Retinal pigment epithelial cell (primary cell): ENCODE results near the gene F13A1.

ENCODE experiments used
- DNase-seq: peaks from one replicate; pipeline ENCODE4 v3.0.0-alpha.2; 2010; ENCODE audit warnings: low read depth
- H3K4me3 ChIP-seq: 2 replicates; pipeline ENCODE4 v1.5.1; 2011; ENCODE audit warnings: mild to moderate bottlenecking, low read length, control low read depth, moderate library complexity
- CTCF ChIP-seq: conservative IDR thresholded peaks from 2 replicates; pipeline ENCODE4 v1.5.1; 2011; ENCODE audit warnings: low read depth, low read length, control low read depth, inconsistent platforms

The F13A1 gene

GRCh38 chr6:6218759-6219085, 101.7 kb downstream of the F13A1 start:
- TF ChIP-seq CTCF: no peak
- no peak for DNase-seq
- H3K4me3 ChIP-seq: no peak overlapping the region

DNA sequence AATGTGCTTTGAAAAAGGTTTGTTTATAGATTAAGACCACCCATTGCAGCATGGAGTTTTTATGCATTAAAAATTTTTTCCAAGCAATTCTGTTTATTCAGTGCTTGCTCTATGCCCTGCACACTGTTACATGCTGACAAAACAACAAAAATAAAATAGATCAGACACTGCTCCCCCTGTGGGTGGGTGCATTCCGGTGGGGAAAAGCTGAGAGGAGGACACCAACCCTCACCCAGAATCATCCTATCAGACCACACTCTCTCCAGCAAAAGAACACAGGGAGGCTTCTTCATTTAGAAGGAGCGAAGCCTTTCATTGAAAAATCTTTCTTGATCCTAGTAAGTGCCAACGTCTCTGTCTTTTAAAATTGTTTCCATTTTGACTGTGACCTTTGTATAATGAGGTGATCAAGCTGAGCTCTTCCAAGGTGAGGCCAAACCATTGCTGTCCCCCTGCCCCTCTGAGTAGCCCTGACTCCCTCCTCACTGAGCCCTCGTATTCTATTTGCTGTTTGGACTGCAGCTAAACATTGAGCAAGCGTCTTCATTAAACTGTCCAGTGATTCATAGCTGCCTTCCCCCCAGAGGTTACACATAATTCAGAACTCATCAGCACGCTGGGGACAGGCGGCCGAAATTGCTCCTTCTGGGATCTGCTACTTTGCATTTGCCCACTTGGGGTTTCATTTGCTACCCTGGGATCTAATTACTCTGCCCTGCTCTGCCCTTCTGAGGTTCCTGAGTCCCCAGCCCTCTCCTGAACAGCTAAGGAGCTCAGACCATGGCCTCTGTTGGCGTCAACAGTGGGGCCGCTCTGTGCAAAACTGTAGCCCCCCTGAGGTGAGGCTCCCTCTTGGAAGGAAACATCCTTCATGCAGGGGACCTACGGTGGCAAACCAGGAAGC, 102.4 kb downstream of the F13A1 start:
- no peak for TF ChIP-seq CTCF
- no peak for DNase-seq
- H3K4me3 ChIP-seq: no peak overlapping the region

- DNase-seq: no peak
- no peak overlapping the region for H3K4me3 ChIP-seq
- TF ChIP-seq CTCF: no peak
Observed at GRCh38 chr6:6210994-6211393, 109.5 kb downstream of the F13A1 start.

DNA sequence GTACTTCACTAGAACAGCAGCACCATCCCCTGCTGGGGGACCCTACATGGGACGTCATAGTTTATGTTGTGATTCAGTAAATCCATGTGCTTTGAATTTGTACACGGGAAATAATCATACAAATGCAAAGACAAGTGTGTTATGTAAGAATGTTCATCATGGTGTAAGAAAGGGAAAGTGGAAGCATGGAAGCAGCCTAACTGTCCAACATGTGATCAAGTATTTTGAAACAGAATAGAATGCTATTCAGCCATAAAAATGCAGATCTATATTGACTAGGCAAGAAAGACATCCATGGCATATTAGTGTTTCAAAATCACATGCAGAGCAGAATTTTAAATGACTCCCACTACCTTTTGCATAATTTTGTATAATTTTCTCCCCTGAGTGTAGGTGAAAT, 117.6 kb downstream of the F13A1 start:
- no peak overlapping the region for H3K4me3 ChIP-seq
- no peak for TF ChIP-seq CTCF
- DNase-seq: no peak

DNA sequence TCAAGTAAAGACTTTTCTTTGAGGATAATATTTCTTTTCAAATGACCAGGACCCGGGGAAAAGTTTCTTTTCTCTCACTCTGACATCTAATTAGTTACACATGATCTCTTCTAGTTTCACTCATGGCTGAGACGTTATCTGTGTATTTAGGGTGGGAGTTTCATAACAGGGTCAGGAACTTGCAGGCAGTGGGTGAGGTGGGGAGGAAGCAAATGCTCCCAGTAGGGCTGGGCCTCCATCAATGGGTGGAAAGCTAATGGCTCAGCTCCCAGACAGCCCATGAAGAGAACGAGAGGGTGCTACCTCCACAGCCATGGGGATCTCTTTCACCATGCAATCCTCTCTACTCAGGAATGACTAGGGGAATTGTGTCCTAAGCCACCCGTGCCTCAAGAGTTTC, 119.3 kb downstream of the F13A1 start:
- no peak overlapping the region for H3K4me3 ChIP-seq
- DNase-seq: no peak
- no peak for TF ChIP-seq CTCF

- no peak for TF ChIP-seq CTCF
- no peak for DNase-seq
- no peak overlapping the region for H3K4me3 ChIP-seq
Observed at GRCh38 chr6:6199678-6200077, 120.8 kb downstream of the F13A1 start.

- DNase-seq: no peak
- H3K4me3 ChIP-seq: no peak overlapping the region
- TF ChIP-seq CTCF: no peak
Observed at GRCh38 chr6:6196762-6197161, 123.7 kb downstream of the F13A1 start.
